A549 (cell line): ENCODE data around the gene DUSP3. TPM values are rescaled to one million over a fixed set of nuclear protein-coding genes. Genes with fewer than 3 reads are reported as not detected.

ENCODE experiments used
- ATAC-seq, 2 experiments: fragments of 200-7000 bp in 1 of 2; fragments of >200 bp in 1 of 2; cut with Nextera tagmentation in 1 of 2; cut with Tn5 transposase in 1 of 2; 3 replicates each; pipeline versions ENCODE4 v1.8.0 to v1.9.1; 2018 to 2020; ENCODE audit warnings: mild to moderate bottlenecking in 1 of 2, moderate library complexity in 1 of 2
- CTCF ChIA-PET: fragments of 300-600 bp; sonication (Branson Sonifier 250); formaldehyde crosslinking; extraction: SDS; loops from one replicate; lab custom pipeline; 2021; ENCODE audit warnings: antibody characterized with exemption, inconsistent platforms; lab: Yijun Ruan, JAX
- POLR2A ChIA-PET: fragments of 350-600 bp; formaldehyde crosslinking; extraction: SDS; loops from one replicate; lab custom pipeline; 2021; ENCODE audit warnings: antibody characterized with exemption, inconsistent platforms; lab: Yijun Ruan, JAX
- DNase-seq, 2 experiments: peaks; one replicate each; pipeline versions ENCODE4 v3.0.0 to v3.0.0-alpha.2; 2011 to 2016; ENCODE audit warnings: low read depth in 1 of 2, low spot score in 1 of 2
- FAIRE-seq: peaks from 2 replicates; lab custom pipeline; 2011; peaks lifted over from hg19 to GRCh38; lab: Jason Lieb, UNC
- H3K27ac ChIP-seq, 2 experiments: fragments of >200 bp; sonication (Bioruptor Twin); formaldehyde crosslinking; 3 replicates each; pipeline ENCODE4 v1.5.1; 2016 to 2017
- H3K4me1 ChIP-seq: fragments of >200 bp; sonication (Bioruptor Twin); formaldehyde crosslinking; 3 replicates; pipeline ENCODE4 v1.6.1; 2016
- H3K4me2 ChIP-seq: fragments of >200 bp; sonication (Bioruptor Twin); formaldehyde crosslinking; 3 replicates; pipeline ENCODE4 v1.6.1; 2016
- H3K4me3 ChIP-seq: fragments of >200 bp; sonication (Bioruptor Twin); formaldehyde crosslinking; 3 replicates; pipeline ENCODE4 v1.5.1; 2016
- H3K9me3 ChIP-seq: fragments of >200 bp; sonication (Bioruptor Twin); formaldehyde crosslinking; 3 replicates; pipeline ENCODE4 v1.6.1; 2016
- CBX2 ChIP-seq: fragments of 200-600 bp; sonication (generic); IDR thresholded peaks from 2 replicates; pipeline ENCODE4 v1.6.1; 2016; ENCODE audit warnings: low read depth, mild to moderate bottlenecking, borderline replicate concordance
- CBX8 ChIP-seq: fragments of 200-600 bp; sonication (generic); IDR thresholded peaks from 2 replicates; pipeline ENCODE4 v1.6.1; 2016
- CHD2 ChIP-seq: fragments of 150-350 bp; IDR thresholded peaks from 2 replicates; pipeline ENCODE4 v1.6.1; 2014; ENCODE audit warnings: low read length; ENCODE audit not compliant: partially characterized antibody
- CHD4 ChIP-seq: fragments of 200-600 bp; sonication (generic); IDR thresholded peaks from 2 replicates; pipeline ENCODE4 v1.6.1; 2016; ENCODE audit warnings: antibody characterized with exemption, mild to moderate bottlenecking, borderline replicate concordance
- EHF ChIP-seq: fragments of 250-450 bp; sonication (Bioruptor Pico); IDR thresholded peaks from 2 replicates; pipeline ENCODE4 v1.5.0; 2020; ENCODE audit warnings: mild to moderate bottlenecking
- EHMT2 ChIP-seq: fragments of 200-600 bp; sonication (generic); IDR thresholded peaks from 2 replicates; pipeline ENCODE4 v1.6.1; 2016; ENCODE audit warnings: antibody characterized with exemption, low read depth, mild to moderate bottlenecking, moderate library complexity
- EP300 ChIP-seq, 2 experiments: fragments of >200 bp; sonication (Bioruptor Twin); formaldehyde crosslinking; IDR thresholded peaks; 2 replicates in 1 of 2; 3 replicates in 1 of 2; pipeline ENCODE4 v1.6.1; 2016 to 2017
- ESRRA ChIP-seq: fragments of 150-350 bp; IDR thresholded peaks from 2 replicates; pipeline ENCODE4 v1.6.1; 2014; ENCODE audit warnings: mild to moderate bottlenecking, low read length, borderline replicate concordance
- FOSL2 ChIP-seq, 2 experiments: fragments of 450-650 bp in 1 of 2; fragments of >200 bp in 1 of 2; sonication (Bioruptor Twin) in 1 of 2; formaldehyde crosslinking; IDR thresholded peaks; 2 replicates each; pipeline versions ENCODE4 v1.5.0 to v1.6.1; 2016 to 2020; ENCODE audit warnings: mild to moderate bottlenecking in 1 of 2, moderate library complexity in 1 of 2
- FOXS1 ChIP-seq: fragments of 250-450 bp; sonication (Bioruptor Pico); IDR thresholded peaks from 2 replicates; pipeline ENCODE4 v1.5.0; 2020; ENCODE audit warnings: mild to moderate bottlenecking, moderate library complexity
- HEYL ChIP-seq: fragments of 250-450 bp; sonication (Bioruptor Pico); IDR thresholded peaks from 2 replicates; pipeline ENCODE4 v1.8.0; 2021; ENCODE audit warnings: mild to moderate bottlenecking, moderate library complexity
- JUNB ChIP-seq: fragments of >200 bp; sonication (Bioruptor Twin); formaldehyde crosslinking; IDR thresholded peaks from 2 replicates; pipeline ENCODE4 v1.6.1; 2016
- MAFK ChIP-seq: fragments of 450-650 bp; IDR thresholded peaks from 2 replicates; pipeline ENCODE4 v1.6.1; 2014; ENCODE audit not compliant: partially characterized antibody
- MAZ ChIP-seq: fragments of 150-350 bp; IDR thresholded peaks from 2 replicates; pipeline ENCODE4 v1.6.1; 2014; ENCODE audit warnings: antibody characterized with exemption, low read depth, low read length, borderline replicate concordance
- NR3C1 ChIP-seq: fragments of >200 bp; sonication (Bioruptor Twin); formaldehyde crosslinking; IDR thresholded peaks from 3 replicates; pipeline ENCODE4 v1.6.1; 2017
- RARB ChIP-seq: fragments of 250-450 bp; sonication (Bioruptor Pico); IDR thresholded peaks from 2 replicates; pipeline ENCODE4 v1.8.0; 2021; ENCODE audit warnings: mild to moderate bottlenecking, moderate library complexity
- RCOR1 ChIP-seq: fragments of 150-350 bp; IDR thresholded peaks from 2 replicates; pipeline ENCODE4 v1.6.1; 2014; ENCODE audit warnings: antibody characterized with exemption, low read length, low read depth
- RNF2 ChIP-seq: fragments of 200-600 bp; sonication (generic); IDR thresholded peaks from 2 replicates; pipeline ENCODE4 v1.6.1; 2016; ENCODE audit warnings: low read depth, mild to moderate bottlenecking, antibody characterized with exemption, moderate library complexity, borderline replicate concordance
- TFCP2L1 ChIP-seq: fragments of 250-450 bp; sonication (Bioruptor Pico); IDR thresholded peaks from 2 replicates; pipeline ENCODE4 v1.5.0; 2021; ENCODE audit warnings: mild to moderate bottlenecking
- ZSCAN20 ChIP-seq: fragments of 250-450 bp; sonication (Bioruptor Pico); IDR thresholded peaks from 2 replicates; pipeline ENCODE4 v1.8.0; 2022; ENCODE audit warnings: mild to moderate bottlenecking, moderate library complexity
- WGBS: methylation state at CpG from one replicate; pipeline ENCODE4 v1.1.6; 2017; ENCODE audit errors: missing lambda C conversion rate; 5-methylcytosine and 5-hydroxymethylcytosine counted together
- polyA plus RNA-seq, 4 experiments: library from polyadenylated mRNA; depleted of rRNA in 3 of 4; stranded (reverse); fragments of >200 nt; fragmentation: RNase III in 1 of 4; extraction: RNeasy Plus Mini Kit Qiagen cat#74134 plus additional on column Dnase treatment in 1 of 4; gene quantifications; 2 replicates in 3 of 4; 3 replicates in 1 of 4; pipeline ENCODE4 v1.2.3, GENCODE V29; 2011 to 2017
- TF ChIP-seq, protein P1 (sequence below): fragments of 150-350 bp; IDR thresholded peaks from 2 replicates; pipeline ENCODE4 v1.6.1; 2014; ENCODE audit warnings: low read depth, mild to moderate bottlenecking, low read length
- TF ChIP-seq, protein P2 (sequence below): fragments of 450-650 bp; IDR thresholded peaks from 2 replicates; pipeline ENCODE4 v1.6.1; 2014; ENCODE audit warnings: antibody characterized with exemption
- TF ChIP-seq, protein P3 (sequence below): fragments of >200 bp; sonication (Bioruptor Twin); formaldehyde crosslinking; IDR thresholded peaks from 2 replicates; pipeline ENCODE4 v1.6.1; 2016
- TF ChIP-seq, protein P4 (sequence below): IDR thresholded peaks from 2 replicates; pipeline ENCODE4 v1.6.1; 2012; ENCODE audit warnings: low read depth, borderline replicate concordance
- TF ChIP-seq, protein P5 (sequence below): fragments of 200-600 bp; sonication (generic); IDR thresholded peaks from 2 replicates; pipeline ENCODE4 v1.6.1; 2016; ENCODE audit warnings: antibody characterized with exemption, mild to moderate bottlenecking, moderate library complexity

Gene DUSP3
- polyA plus RNA-seq, 2 of the 4 experiments (the other 2 are of a cell fraction) = 60.0 to 62.2 TPM

DNA sequence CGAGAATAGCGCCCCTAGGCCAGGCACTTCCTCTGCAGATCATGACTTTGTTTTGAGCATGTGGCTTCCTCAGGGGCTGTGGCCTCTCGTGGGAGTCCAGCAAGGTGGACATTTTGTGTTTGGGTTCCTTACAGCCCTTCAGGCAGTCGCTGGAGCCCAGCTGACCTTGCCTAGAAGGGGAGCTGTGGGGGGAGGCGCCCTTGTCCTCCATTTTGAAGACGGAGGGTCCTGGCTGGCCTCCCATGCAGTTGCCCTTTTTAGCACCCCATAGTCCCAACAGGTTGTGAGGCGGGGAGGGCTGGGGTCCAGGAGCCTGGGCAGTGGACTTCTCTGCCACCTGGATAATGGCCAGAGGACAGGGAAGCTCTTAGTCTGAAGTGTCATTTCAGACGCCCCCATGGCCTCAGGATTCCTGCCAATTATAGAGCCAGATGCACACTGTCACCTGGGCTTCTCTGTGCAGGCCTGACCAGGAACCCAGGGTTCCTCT is 21.6 kb downstream of the DUSP3 start:
- POLR2A ChIA-PET = no interaction called here
- 81% methylated on average over 6 of the region's 8 CpGs for WGBS

DNA sequence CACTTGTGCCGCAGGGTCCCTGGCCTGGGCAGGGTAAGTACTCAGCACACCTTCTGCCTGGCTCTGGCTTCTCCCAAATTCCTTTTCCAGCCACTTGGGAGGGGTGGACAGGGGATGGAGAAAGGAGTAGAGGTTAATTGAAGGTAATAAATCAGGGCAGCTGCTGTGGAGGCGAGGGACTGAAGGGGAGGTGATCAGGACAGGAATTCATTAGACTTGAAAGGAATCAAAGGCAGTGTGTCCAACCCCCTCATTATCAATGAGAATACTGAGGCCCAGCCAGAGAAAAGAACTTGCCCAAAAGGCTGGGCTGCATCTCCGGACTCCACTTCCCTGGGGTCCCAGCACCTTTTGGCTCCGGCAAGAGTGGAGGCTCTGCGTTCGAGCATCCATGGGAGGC is 22.6 kb downstream of the DUSP3 start:
- H3K27ac ChIP-seq = no peak overlapping the region
- POLR2A ChIA-PET = no interaction called here
- no peak overlapping the region for H3K4me2 ChIP-seq
- H3K9me3 ChIP-seq = no peaks in the 10 kb centered on the region
- WGBS = 85% methylated on average over 6 of the region's 6 CpGs
- DNase-seq (no peak), ATAC-seq (no peak), FAIRE-seq (no peak)
- CTCF ChIA-PET = interaction anchor here (4.9 to 13.9 kb wide), 4 partner anchors 11 to 179 kb away, joined by 36 to 288 read pairs (median 200); no protein-coding TSS in a partner anchor
- no peak overlapping the region for H3K4me3 ChIP-seq
- TF ChIP-seq ZSCAN20 (CRISPR knock-in tag) (no peak), EHMT2 (no peak), MAZ (no peak), EHF (CRISPR knock-in tag) (no peak), HEYL (no peak), FOSL2 (IDR thresholded peaks at IDR 0.05) (no peak), FOSL2 (CRISPR knock-in tag; IDR thresholded peaks at IDR 0.05) (no peak), RNF2 (no peak), RCOR1 (no peak), CBX8 (no peak), TFCP2L1 (CRISPR knock-in tag) (no peak), ESRRA (no peak), JUNB (no peak), RARB (no peak), CHD2 (no peak), EP300 (IDR thresholded peaks at IDR 0.05) (no peak), NR3C1 (no peak), FOXS1 (CRISPR knock-in tag) (no peak), MAFK (no peak)
- TF ChIP-seq, protein P1, sequence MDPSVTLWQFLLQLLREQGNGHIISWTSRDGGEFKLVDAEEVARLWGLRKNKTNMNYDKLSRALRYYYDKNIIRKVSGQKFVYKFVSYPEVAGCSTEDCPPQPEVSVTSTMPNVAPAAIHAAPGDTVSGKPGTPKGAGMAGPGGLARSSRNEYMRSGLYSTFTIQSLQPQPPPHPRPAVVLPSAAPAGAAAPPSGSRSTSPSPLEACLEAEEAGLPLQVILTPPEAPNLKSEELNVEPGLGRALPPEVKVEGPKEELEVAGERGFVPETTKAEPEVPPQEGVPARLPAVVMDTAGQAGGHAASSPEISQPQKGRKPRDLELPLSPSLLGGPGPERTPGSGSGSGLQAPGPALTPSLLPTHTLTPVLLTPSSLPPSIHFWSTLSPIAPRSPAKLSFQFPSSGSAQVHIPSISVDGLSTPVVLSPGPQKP = no peak
- TF ChIP-seq, protein P2, sequence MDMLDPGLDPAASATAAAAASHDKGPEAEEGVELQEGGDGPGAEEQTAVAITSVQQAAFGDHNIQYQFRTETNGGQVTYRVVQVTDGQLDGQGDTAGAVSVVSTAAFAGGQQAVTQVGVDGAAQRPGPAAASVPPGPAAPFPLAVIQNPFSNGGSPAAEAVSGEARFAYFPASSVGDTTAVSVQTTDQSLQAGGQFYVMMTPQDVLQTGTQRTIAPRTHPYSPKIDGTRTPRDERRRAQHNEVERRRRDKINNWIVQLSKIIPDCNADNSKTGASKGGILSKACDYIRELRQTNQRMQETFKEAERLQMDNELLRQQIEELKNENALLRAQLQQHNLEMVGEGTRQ = no peak
- peaks cover 20% of the 10 kb centered on the region for H3K4me1 ChIP-seq

More for the DNA sequence above, 21.6 kb downstream of the DUSP3 start:
- H3K4me3 ChIP-seq = no peak overlapping the region
- no peak overlapping the region for H3K4me2 ChIP-seq
- FAIRE-seq (no peak), DNase-seq (no peak), ATAC-seq (no peak)
- no peaks in the 10 kb centered on the region for H3K9me3 ChIP-seq
- H3K4me1 ChIP-seq = peaks cover 20% of the 10 kb centered on the region
- CTCF ChIA-PET = interaction anchor here (0.8 to 13.9 kb wide), 7 partner anchors 10 to 198 kb away, joined by 3 to 288 read pairs (median 36); no protein-coding TSS in a partner anchor
- TF ChIP-seq CHD4 (no peak), ESRRA (no peak), EHMT2 (no peak), RNF2 (no peak), FOSL2 (IDR thresholded peaks at IDR 0.05) (no peak), FOSL2 (CRISPR knock-in tag; IDR thresholded peaks at IDR 0.05) (no peak), ZSCAN20 (CRISPR knock-in tag) (no peak), JUNB (no peak), CBX2 (no peak), TFCP2L1 (CRISPR knock-in tag) (no peak), RCOR1 (no peak)
- TF ChIP-seq, protein P3, sequence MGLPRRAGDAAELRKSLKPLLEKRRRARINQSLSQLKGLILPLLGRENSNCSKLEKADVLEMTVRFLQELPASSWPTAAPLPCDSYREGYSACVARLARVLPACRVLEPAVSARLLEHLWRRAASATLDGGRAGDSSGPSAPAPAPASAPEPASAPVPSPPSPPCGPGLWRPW = no peak
- TF ChIP-seq, protein P4, sequence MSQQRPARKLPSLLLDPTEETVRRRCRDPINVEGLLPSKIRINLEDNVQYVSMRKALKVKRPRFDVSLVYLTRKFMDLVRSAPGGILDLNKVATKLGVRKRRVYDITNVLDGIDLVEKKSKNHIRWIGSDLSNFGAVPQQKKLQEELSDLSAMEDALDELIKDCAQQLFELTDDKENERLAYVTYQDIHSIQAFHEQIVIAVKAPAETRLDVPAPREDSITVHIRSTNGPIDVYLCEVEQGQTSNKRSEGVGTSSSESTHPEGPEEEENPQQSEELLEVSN = no peak
- TF ChIP-seq, protein P5, sequence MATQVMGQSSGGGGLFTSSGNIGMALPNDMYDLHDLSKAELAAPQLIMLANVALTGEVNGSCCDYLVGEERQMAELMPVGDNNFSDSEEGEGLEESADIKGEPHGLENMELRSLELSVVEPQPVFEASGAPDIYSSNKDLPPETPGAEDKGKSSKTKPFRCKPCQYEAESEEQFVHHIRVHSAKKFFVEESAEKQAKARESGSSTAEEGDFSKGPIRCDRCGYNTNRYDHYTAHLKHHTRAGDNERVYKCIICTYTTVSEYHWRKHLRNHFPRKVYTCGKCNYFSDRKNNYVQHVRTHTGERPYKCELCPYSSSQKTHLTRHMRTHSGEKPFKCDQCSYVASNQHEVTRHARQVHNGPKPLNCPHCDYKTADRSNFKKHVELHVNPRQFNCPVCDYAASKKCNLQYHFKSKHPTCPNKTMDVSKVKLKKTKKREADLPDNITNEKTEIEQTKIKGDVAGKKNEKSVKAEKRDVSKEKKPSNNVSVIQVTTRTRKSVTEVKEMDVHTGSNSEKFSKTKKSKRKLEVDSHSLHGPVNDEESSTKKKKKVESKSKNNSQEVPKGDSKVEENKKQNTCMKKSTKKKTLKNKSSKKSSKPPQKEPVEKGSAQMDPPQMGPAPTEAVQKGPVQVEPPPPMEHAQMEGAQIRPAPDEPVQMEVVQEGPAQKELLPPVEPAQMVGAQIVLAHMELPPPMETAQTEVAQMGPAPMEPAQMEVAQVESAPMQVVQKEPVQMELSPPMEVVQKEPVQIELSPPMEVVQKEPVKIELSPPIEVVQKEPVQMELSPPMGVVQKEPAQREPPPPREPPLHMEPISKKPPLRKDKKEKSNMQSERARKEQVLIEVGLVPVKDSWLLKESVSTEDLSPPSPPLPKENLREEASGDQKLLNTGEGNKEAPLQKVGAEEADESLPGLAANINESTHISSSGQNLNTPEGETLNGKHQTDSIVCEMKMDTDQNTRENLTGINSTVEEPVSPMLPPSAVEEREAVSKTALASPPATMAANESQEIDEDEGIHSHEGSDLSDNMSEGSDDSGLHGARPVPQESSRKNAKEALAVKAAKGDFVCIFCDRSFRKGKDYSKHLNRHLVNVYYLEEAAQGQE = no peak
- H3K27ac ChIP-seq = no peak overlapping the region
